KOPT-K1 (cell line): ENCODE measurements around the gene CDC42EP3.

ENCODE experiments used
- H3K27ac ChIP-seq: fragments of 200-600 bp; sonication (generic); 2 replicates; pipeline ENCODE4 v1.5.1; 2016; ENCODE audit warnings: antibody characterized with exemption, mild to moderate bottlenecking, low read depth, low read length; ENCODE audit not compliant: poor library complexity, severe bottlenecking
- H3K36me3 ChIP-seq: fragments of 200-600 bp; sonication (generic); 2 replicates; pipeline ENCODE4 v1.5.1; 2017; ENCODE audit warnings: antibody characterized with exemption, mild to moderate bottlenecking, low read length, moderate library complexity; ENCODE audit not compliant: insufficient read depth
- H3K9me3 ChIP-seq: fragments of 200-600 bp; sonication (generic); 2 replicates; pipeline ENCODE4 v1.5.1; 2017; ENCODE audit warnings: antibody characterized with exemption, low read length, mild to moderate bottlenecking; ENCODE audit not compliant: insufficient read depth, poor library complexity, severe bottlenecking

The CDC42EP3 gene

GRCh38 chr2:37692711-37693110 is 21.3 kb upstream of the CDC42EP3 start:
- Histone ChIP-seq H3K27ac (no peak overlapping the region), H3K9me3 (no peaks in the 10 kb centered on the region), H3K36me3 (no peaks in the 10 kb centered on the region)

GRCh38 chr2:37689751-37690150 is 18.3 kb upstream of the CDC42EP3 start:
- Histone ChIP-seq H3K9me3 (no peaks in the 10 kb centered on the region), H3K36me3 (no peaks in the 10 kb centered on the region), H3K27ac (no peak overlapping the region)

GRCh38 chr2:37688771-37689468 is 17.5 kb upstream of the CDC42EP3 start:
- Histone ChIP-seq H3K9me3 (no peaks in the 10 kb centered on the region), H3K27ac (no peak overlapping the region), H3K36me3 (no peaks in the 10 kb centered on the region)

- no peak overlapping the region for H3K27ac ChIP-seq
- H3K36me3 ChIP-seq = no peaks in the 10 kb centered on the region
Measured at GRCh38 chr2:37686792-37687526, 15.5 kb upstream of the CDC42EP3 start.

GRCh38 chr2:37684809-37685208 is 13.4 kb upstream of the CDC42EP3 start:
- H3K27ac ChIP-seq = no peak overlapping the region
- H3K9me3 ChIP-seq = no peaks in the 10 kb centered on the region
- no peaks in the 10 kb centered on the region for H3K36me3 ChIP-seq

More at GRCh38 chr2:37686792-37687526, 15.5 kb upstream of the CDC42EP3 start:
- H3K9me3 ChIP-seq = no peaks in the 10 kb centered on the region

GRCh38 chr2:37683921-37684780 is 12.7 kb upstream of the CDC42EP3 start:
- Histone ChIP-seq H3K9me3 (no peaks in the 10 kb centered on the region), H3K36me3 (no peaks in the 10 kb centered on the region), H3K27ac (no peak overlapping the region)

- Histone ChIP-seq H3K36me3 (no peaks in the 10 kb centered on the region), H3K27ac (no peak overlapping the region), H3K9me3 (no peaks in the 10 kb centered on the region)
Measured at GRCh38 chr2:37683241-37683640, 11.8 kb upstream of the CDC42EP3 start.

- H3K27ac ChIP-seq = no peak overlapping the region
- no peaks in the 10 kb centered on the region for H3K36me3 ChIP-seq
- H3K9me3 ChIP-seq = no peaks in the 10 kb centered on the region
Measured at GRCh38 chr2:37682473-37682872, 11.0 kb upstream of the CDC42EP3 start.

GRCh38 chr2:37681587-37681986 is 10.1 kb upstream of the CDC42EP3 start:
- Histone ChIP-seq H3K36me3 (no peaks in the 10 kb centered on the region), H3K27ac (no peak overlapping the region), H3K9me3 (no peaks in the 10 kb centered on the region)

- no peaks in the 10 kb centered on the region for H3K36me3 ChIP-seq
- H3K9me3 ChIP-seq = no peaks in the 10 kb centered on the region
- no peak overlapping the region for H3K27ac ChIP-seq
Measured at GRCh38 chr2:37679072-37679695, 7.7 kb upstream of the CDC42EP3 start.

- peaks cover 9% of the 10 kb centered on the region for H3K9me3 ChIP-seq
- H3K36me3 ChIP-seq = no peaks in the 10 kb centered on the region
- H3K27ac ChIP-seq = no peak overlapping the region
Measured at GRCh38 chr2:37676274-37676673, 4.8 kb upstream of the CDC42EP3 start.

- no peaks in the 10 kb centered on the region for H3K36me3 ChIP-seq
- no peak overlapping the region for H3K27ac ChIP-seq
- peaks cover 9% of the 10 kb centered on the region for H3K9me3 ChIP-seq
Measured at GRCh38 chr2:37674946-37675345, 3.5 kb upstream of the CDC42EP3 start.

GRCh38 chr2:37672870-37673184 is 1.4 kb upstream of the CDC42EP3 start:
- H3K36me3 ChIP-seq = no peaks in the 10 kb centered on the region
- H3K9me3 ChIP-seq = peaks cover 9% of the 10 kb centered on the region
- no peak overlapping the region for H3K27ac ChIP-seq

GRCh38 chr2:37672104-37672869 is 845 bp upstream of the CDC42EP3 start:
- no peak overlapping the region for H3K27ac ChIP-seq
- H3K36me3 ChIP-seq = no peaks in the 10 kb centered on the region
- H3K9me3 ChIP-seq = peaks cover 9% of the 10 kb centered on the region
